GM23338 (cell line): ENCODE measurements around the gene SLC35G2. TPM values are rescaled to one million over a fixed set of nuclear protein-coding genes. Genes with fewer than 3 reads are reported as not detected.

Experiments
- ATAC-seq: fragments of 200-7000 bp; cut with Tn5 transposase; 3 replicates; pipeline ENCODE4 v1.9.1; 2020
- DNase-seq: peaks from one replicate; pipeline ENCODE4 v3.0.0-alpha.2; 2015; ENCODE audit warnings: low spot score
- H2AFZ ChIP-seq: fragments of 200-600 bp; sonication (generic); 2 replicates; pipeline ENCODE4 v1.8.0; 2016; ENCODE audit warnings: antibody characterized with exemption, mild to moderate bottlenecking, moderate library complexity
- H3F3A ChIP-seq: fragments of 200-600 bp; sonication (generic); replicated peaks from 2 replicates; pipeline ENCODE4 v1.8.0; 2017; ENCODE audit warnings: antibody characterized with exemption, mixed run types, low read depth
- H3K27ac ChIP-seq: fragments of 200-600 bp; sonication (generic); 2 replicates; pipeline ENCODE4 v1.6.1; 2016; ENCODE audit warnings: low read depth
- H3K27me3 ChIP-seq: fragments of 200-600 bp; sonication (generic); 2 replicates; pipeline ENCODE4 v1.8.0; 2016; ENCODE audit warnings: mild to moderate bottlenecking, mixed run types, moderate library complexity; ENCODE audit not compliant: insufficient read depth
- H3K36me3 ChIP-seq: fragments of 200-600 bp; sonication (generic); 2 replicates; pipeline ENCODE4 v1.8.0; 2016; ENCODE audit warnings: mild to moderate bottlenecking; ENCODE audit not compliant: insufficient read depth
- H3K4me1 ChIP-seq: fragments of 200-600 bp; sonication (generic); 2 replicates; pipeline ENCODE4 v1.8.0; 2016; ENCODE audit warnings: mild to moderate bottlenecking, moderate library complexity; ENCODE audit not compliant: insufficient read depth
- H3K4me2 ChIP-seq: fragments of 200-600 bp; sonication (generic); 2 replicates; pipeline ENCODE4 v1.7.1; 2017; ENCODE audit warnings: mixed run types
- H3K4me3 ChIP-seq: fragments of 200-600 bp; sonication (generic); 2 replicates; pipeline ENCODE4 v1.6.1; 2016; ENCODE audit warnings: mixed run types
- H3K79me2 ChIP-seq: fragments of 200-600 bp; sonication (generic); replicated peaks from 2 replicates; pipeline ENCODE4 v1.8.0; 2017; ENCODE audit warnings: mild to moderate bottlenecking; ENCODE audit not compliant: insufficient read depth
- H3K9me2 ChIP-seq: fragments of 200-600 bp; sonication (generic); 2 replicates; pipeline ENCODE4 v1.8.0; 2017; ENCODE audit not compliant: insufficient read depth
- H4K20me1 ChIP-seq: fragments of 200-600 bp; sonication (generic); replicated peaks from 2 replicates; pipeline ENCODE4 v1.8.0; 2017; ENCODE audit warnings: mild to moderate bottlenecking; ENCODE audit not compliant: insufficient read depth
- H3K27ac Mint-ChIP-seq: 2 replicates; pipeline ENCODE4 v1.8.0; 2020; ENCODE audit warnings: inconsistent platforms, mild to moderate bottlenecking, moderate library complexity, mixed read lengths
- H3K27me3 Mint-ChIP-seq: 3 replicates; pipeline ENCODE4 v1.8.0; 2022; ENCODE audit warnings: low read depth, mild to moderate bottlenecking, moderate library complexity, mixed read lengths, inconsistent platforms; ENCODE audit not compliant: insufficient read depth, poor library complexity
- H3K36me3 Mint-ChIP-seq: 3 replicates; pipeline ENCODE4 v1.8.0; 2021; ENCODE audit warnings: low read depth, mild to moderate bottlenecking, inconsistent platforms, moderate library complexity, mixed read lengths
- H3K4me1 Mint-ChIP-seq: 3 replicates; pipeline ENCODE4 v1.8.0; 2020; ENCODE audit warnings: mild to moderate bottlenecking, inconsistent platforms, mixed read lengths
- H3K4me3 Mint-ChIP-seq: 3 replicates; pipeline ENCODE4 v1.8.0; 2021; ENCODE audit warnings: moderate library complexity, mild to moderate bottlenecking, inconsistent platforms, mixed read lengths
- H3K9me3 Mint-ChIP-seq: 3 replicates; pipeline ENCODE4 v1.8.0; 2020; ENCODE audit warnings: moderate library complexity, mild to moderate bottlenecking, inconsistent platforms, mixed read lengths
- CREB1 ChIP-seq: fragments of 250-450 bp; sonication (Bioruptor Pico); IDR thresholded peaks from 2 replicates; pipeline ENCODE4 v1.5.0; 2020; ENCODE audit warnings: low read depth, mild to moderate bottlenecking, moderate library complexity
- CTCF ChIP-seq, 2 experiments: fragments of 200-600 bp in 1 of 2; sonication (generic) in 1 of 2; conservative IDR thresholded peaks; 2 replicates each; pipeline versions ENCODE4 v1.5.1 to v1.6.1; 2016 to 2017; ENCODE audit warnings: antibody characterized with exemption in 2 of 2, low read depth in 2 of 2, mild to moderate bottlenecking in 2 of 2, moderate library complexity in 1 of 2
- ETS1 ChIP-seq: IDR thresholded peaks from 2 replicates; pipeline ENCODE4 v1.6.1; 2016; ENCODE audit warnings: antibody characterized with exemption
- EZH2 ChIP-seq: fragments of 200-600 bp; sonication (generic); IDR thresholded peaks from one replicate; pipeline ENCODE4 v1.8.0; 2017; ENCODE audit warnings: antibody characterized with exemption, mild to moderate bottlenecking, low read depth; ENCODE audit not compliant: unreplicated experiment
- EZH2phosphoT487 ChIP-seq: fragments of 200-600 bp; sonication (generic); IDR thresholded peaks from one replicate; pipeline ENCODE4 v1.8.1; 2018; ENCODE audit warnings: antibody characterized with exemption; ENCODE audit not compliant: unreplicated experiment
- NANOG ChIP-seq: IDR thresholded peaks from 2 replicates; pipeline ENCODE4 v1.6.1; 2016; ENCODE audit warnings: antibody characterized with exemption, borderline replicate concordance
- POLR2AphosphoS5 ChIP-seq: IDR thresholded peaks from 2 replicates; pipeline ENCODE4 v1.6.1; 2016; ENCODE audit warnings: antibody characterized with exemption, low read depth
- REST ChIP-seq: IDR thresholded peaks from one replicate; pipeline ENCODE4 v1.6.1; 2018; ENCODE audit warnings: antibody characterized with exemption; ENCODE audit not compliant: unreplicated experiment
- STAT1 ChIP-seq: IDR thresholded peaks from one replicate; pipeline ENCODE4 v1.6.1; 2016; ENCODE audit warnings: antibody characterized with exemption; ENCODE audit not compliant: unreplicated experiment
- ZNF114 ChIP-seq: fragments of 250-450 bp; sonication (Bioruptor Pico); IDR thresholded peaks from 2 replicates; pipeline ENCODE4 v1.5.0; 2020; ENCODE audit warnings: mild to moderate bottlenecking, moderate library complexity
- ZNF331 ChIP-seq: fragments of 250-450 bp; sonication (Bioruptor Pico); IDR thresholded peaks from 2 replicates; pipeline ENCODE4 v1.5.0; 2020; ENCODE audit warnings: low read depth, mild to moderate bottlenecking, moderate library complexity
- ZNF462 ChIP-seq: fragments of 250-450 bp; sonication (Bioruptor Pico); IDR thresholded peaks from 2 replicates; pipeline ENCODE4 v1.5.0; 2020; ENCODE audit warnings: mild to moderate bottlenecking, moderate library complexity
- polyA plus RNA-seq: library from polyadenylated mRNA; unstranded; fragments of >200 nt; fragmentation: Nextera tagmentation; extraction: Ambion mirVana; gene quantifications from 2 replicates; pipeline ENCODE4 v1.2.1, GENCODE V29; 2016
- total RNA-seq: library from RNA; depleted of rRNA; stranded (reverse); fragments of >200 nt; shearing (Covaris generic); gene quantifications from 2 replicates; pipeline ENCODE4 v1.2.3, GENCODE V29; 2014

The SLC35G2 gene
- total and polyA plus RNA-seq, 2 experiments from 2014 or later = 6.8 to 8.8 TPM

GRCh38 chr3:136817448-136817847 lies 1.5 kb upstream of the SLC35G2 start:
- Histone ChIP-seq H3K36me3 (no peaks in the 10 kb centered on the region), H2AFZ (peak overlapping the region; percentile 99), H3K4me3 (no peak overlapping the region), H3F3A (0 out of 2 replicates have a peak, but pooled peaks cover 4% of the 10 kb centered on the region), H3K4me1 (peaks cover 7% of the 10 kb centered on the region), H3K27me3 (peaks cover 26% of the 10 kb centered on the region), H3K79me2 (peaks cover 14% of the 10 kb centered on the region), H3K27ac (no peak overlapping the region), H3K9me2 (no peaks in the 10 kb centered on the region), H4K20me1 (peaks cover 9% of the 10 kb centered on the region; the same call in 1 of the 2 replicates), H3K4me2 (peak overlapping the region; percentile 86; the same call in 1 of the 2 replicates)
- Mint-ChIP-seq H3K27me3 (peaks cover 29% of the 10 kb centered on the region), H3K9me3 (peaks cover 9% of the 10 kb centered on the region), H3K4me1 (peaks cover 18% of the 10 kb centered on the region), H3K4me3 (no peak overlapping the region), H3K27ac (no peak overlapping the region), H3K36me3 (peaks cover 8% of the 10 kb centered on the region)
- DNase-seq (no peak), ATAC-seq (no peak)
- TF ChIP-seq STAT1 = no peak
- no peak for TF ChIP-seq NANOG
- no peak for TF ChIP-seq CREB1 (CRISPR knock-in tag)
- no peak for TF ChIP-seq ZNF462 (CRISPR knock-in tag)
- TF ChIP-seq CTCF (conservative IDR thresholded peaks at IDR 0.05; ENCODE audit: low read depth in 2 of 2) = no peak
- no peak for TF ChIP-seq POLR2AphosphoS5
- TF ChIP-seq EZH2 = no peak
- TF ChIP-seq ZNF114 (CRISPR knock-in tag) = no peak
- no peak for TF ChIP-seq REST
- TF ChIP-seq ETS1 = no peak
- no peak for TF ChIP-seq EZH2phosphoT487
- no peak for TF ChIP-seq ZNF331
